GM12873 (cell line): Measurements from ENCODE around the gene NCAN.

Experiments
- TF ChIP-seq, protein P1 (sequence below): IDR thresholded peaks from 2 replicates; pipeline ENCODE4 v1.5.1; 2012; ENCODE audit warnings: low read depth, mild to moderate bottlenecking, moderate library complexity, low read length, control low read depth; ENCODE audit not compliant: insufficient read depth; ENCODE audit errors: missing control alignments

Gene NCAN

DNA sequence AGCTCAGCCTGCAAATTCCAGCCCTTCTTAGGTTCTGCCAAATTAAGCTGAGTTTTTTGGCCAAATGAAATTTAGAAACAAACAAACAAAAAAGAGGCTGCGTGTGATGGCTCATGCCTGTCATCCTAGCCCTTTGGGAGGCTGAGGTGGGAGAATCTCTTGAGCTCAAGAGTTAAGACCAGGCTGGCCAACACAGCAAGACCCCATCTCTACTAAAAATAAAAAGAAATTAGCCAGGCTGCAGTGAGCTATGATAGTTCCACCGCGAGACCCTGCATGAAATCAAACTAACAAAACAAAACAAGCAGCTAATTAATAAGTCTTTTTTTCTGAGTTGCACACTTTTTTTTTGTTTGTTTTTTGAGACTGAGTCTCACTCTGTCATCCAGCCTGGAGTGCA, 17.9 kb downstream of the NCAN start:
- TF ChIP-seq, protein P1, sequence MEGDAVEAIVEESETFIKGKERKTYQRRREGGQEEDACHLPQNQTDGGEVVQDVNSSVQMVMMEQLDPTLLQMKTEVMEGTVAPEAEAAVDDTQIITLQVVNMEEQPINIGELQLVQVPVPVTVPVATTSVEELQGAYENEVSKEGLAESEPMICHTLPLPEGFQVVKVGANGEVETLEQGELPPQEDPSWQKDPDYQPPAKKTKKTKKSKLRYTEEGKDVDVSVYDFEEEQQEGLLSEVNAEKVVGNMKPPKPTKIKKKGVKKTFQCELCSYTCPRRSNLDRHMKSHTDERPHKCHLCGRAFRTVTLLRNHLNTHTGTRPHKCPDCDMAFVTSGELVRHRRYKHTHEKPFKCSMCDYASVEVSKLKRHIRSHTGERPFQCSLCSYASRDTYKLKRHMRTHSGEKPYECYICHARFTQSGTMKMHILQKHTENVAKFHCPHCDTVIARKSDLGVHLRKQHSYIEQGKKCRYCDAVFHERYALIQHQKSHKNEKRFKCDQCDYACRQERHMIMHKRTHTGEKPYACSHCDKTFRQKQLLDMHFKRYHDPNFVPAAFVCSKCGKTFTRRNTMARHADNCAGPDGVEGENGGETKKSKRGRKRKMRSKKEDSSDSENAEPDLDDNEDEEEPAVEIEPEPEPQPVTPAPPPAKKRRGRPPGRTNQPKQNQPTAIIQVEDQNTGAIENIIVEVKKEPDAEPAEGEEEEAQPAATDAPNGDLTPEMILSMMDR = no peak

DNA sequence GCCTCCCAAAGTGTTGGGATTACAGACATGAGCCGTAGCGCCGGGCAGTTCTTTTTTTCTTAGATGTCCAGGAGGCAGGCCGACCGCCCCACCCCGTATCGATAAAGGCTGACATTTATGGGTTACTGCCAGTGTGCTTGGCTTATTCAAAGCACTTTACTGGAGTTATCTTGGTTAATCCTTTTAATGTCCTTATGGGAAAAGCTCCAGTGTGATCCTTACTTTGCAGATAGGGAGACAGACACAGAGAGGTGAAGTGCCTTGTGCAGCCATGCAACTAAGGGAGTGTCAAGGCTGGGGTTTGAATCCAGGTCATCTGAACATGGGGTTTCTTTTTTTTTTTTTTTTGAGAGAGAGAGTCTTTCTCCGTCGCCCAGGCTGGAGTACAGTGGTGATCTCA, 19.2 kb downstream of the NCAN start:
- TF ChIP-seq, protein P1 = no peak

DNA sequence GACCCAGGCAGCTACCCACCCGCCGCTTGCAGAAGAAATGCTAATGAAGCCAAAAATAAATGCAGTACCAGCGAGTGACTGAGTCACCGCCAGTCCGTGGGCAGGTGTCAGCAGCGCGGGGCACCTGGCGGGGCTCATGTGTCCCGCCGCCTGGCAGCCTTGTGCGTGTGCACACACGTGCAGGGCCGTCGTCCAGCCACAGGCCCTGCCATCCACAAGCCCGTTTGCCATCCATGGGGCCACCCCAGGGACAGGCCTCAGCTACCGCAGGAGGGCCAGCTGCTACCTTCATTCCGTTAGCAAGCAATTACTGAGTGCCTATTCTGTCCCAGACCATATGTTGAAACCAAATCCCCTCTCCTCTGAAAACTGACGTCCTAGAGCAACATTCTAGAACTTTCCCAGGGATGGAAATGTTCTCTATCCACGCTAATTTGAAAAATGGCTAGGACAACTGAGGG, 20.5 kb downstream of the NCAN start:
- TF ChIP-seq, protein P1 = no peak

DNA sequence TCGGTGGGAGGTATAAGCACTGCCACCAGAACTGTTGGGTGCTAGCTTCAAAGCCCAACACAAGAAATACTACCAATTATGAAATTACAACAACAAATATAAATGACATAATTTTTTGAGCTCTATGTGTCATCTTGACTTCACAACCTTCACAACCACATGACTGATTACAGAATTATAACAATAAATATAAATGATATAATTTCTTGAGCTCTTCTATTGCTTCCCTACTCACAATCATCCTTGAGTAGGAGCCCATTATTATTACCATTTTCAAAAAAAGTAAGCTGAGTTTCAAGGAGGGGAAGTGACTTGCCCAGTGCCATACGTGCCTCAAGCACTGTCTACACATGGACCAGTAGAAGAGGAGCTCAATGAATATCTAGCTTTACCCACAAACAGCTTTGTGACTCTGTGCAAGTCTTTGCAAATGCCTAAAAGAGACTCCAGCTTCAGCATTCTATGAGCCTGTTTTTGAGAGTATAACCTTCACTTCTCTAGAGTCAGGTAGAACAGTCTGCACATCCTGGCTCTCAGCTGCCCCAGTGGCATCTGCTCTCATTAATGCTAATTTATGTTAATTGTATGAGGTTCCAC, 22.6 kb downstream of the NCAN start:
- TF ChIP-seq, protein P1 = no peak

DNA sequence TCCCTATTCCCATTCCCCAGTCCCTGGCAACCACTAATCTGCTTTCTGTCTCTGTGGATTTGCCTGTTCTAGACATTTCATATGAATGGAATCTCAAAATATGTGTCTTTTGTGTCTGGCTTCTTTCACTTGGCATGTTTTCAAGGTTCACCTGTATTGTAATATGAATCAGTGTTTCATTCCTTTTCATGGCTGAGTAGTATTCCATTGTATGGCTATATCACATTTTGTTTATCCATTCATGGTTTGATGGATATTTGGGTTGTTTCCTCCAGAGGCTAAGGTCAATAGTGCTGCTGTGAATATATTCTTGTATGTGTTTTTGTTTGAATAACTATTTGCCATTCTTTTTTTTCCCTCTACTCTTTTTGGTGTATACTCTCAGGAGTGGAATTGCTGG, 24.4 kb downstream of the NCAN start:
- TF ChIP-seq, protein P1 = no peak

DNA sequence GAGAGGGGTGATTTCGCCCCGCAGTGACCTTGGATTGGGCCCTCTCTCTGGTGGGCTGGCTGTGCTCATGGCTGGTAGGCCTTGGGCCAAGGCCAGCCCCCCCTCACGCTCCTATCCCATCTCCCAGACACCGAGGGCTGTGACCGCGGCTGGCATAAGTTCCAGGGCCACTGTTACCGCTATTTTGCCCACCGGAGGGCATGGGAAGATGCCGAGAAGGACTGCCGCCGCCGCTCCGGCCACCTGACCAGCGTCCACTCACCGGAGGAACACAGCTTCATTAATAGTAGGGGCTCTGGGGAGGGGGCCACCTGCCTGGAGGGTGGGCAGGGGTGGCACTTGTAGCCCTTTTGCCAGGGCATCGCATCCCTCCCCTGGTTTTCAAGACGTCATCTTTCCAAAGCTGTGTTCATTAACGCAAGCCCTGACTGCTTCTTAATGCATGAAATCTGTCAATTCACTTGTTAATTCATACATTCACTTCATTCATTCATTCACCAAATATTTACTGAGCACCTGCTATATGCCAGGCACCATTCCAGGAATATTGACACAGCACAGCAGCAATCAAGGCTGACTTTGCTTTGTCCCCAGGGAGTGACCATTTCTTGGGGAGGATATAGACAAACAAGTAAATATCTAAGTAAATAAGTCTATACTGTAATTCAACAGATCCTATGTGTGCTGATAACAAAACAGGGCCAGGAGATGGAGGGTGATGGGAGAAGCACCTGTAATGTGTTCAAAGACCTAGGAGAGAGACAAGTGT, 26.6 kb downstream of the NCAN start:
- TF ChIP-seq, protein P1 = no peak

DNA sequence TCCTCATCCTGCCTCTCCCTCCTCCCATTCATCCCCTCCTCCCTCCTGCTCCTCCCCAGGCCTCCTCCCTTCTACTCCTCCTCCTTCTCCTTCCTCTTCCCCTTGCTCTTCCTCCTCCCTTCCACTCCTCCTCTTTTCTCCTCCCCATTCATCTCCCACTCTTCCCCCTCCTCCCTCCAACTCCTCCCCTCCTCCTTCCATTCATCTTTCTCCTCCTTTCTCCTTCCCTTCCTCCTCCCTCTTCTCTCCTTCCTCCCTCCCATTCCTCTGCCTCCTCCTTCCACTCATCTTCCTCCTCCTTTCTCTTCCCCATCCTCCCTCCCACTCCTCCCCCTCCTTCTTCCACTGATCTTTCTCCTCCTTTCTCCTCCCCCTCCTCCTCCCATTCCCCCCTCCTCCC, 27.9 kb downstream of the NCAN start:
- TF ChIP-seq, protein P1 = no peak
